ENCODE data around the gene ERCC1. TPM values are rescaled to one million over a fixed set of nuclear protein-coding genes. Genes with fewer than 3 reads are reported as not detected.

ERCC1 gene
- total RNA-seq, 2 experiments from 2014 or later = 32.5 to 32.6 TPM

- peaks cover 71% of the 10 kb centered on the region for H3K4me1 ChIP-seq (ENCODE audit: insufficient read depth, low read length)
Measured at GRCh38 chr19:45448425-45448756, 24.7 kb upstream of the ERCC1 start.

GRCh38 chr19:45446944-45447343, 23.2 kb upstream of the ERCC1 start:
- ATAC-seq (ENCODE audit: poor library complexity) = no peak
- no peaks in the 10 kb centered on the region for H3K9me3 ChIP-seq (ENCODE audit: control insufficient read depth in 1 of 2, insufficient read depth in 1 of 2, low read length in 2 of 2)
- POLR2A ChIA-PET = interaction anchor here (2.1 kb wide), 1 partner anchor 22 kb away, joined by 6 read pairs; the partner anchor contains the start of gene FOSB
- DNase-seq = peak in 1 of 14 experiments; percentile 37
- no peak overlapping the region for H3K4me3 Mint-ChIP-seq
- peaks cover 14% of the 10 kb centered on the region for H3K36me3 Mint-ChIP-seq (ENCODE audit: low read depth)
- H3K4me1 Mint-ChIP-seq (ENCODE audit: low read depth) = peaks cover 70% of the 10 kb centered on the region
- H3K9me3 Mint-ChIP-seq = no peaks in the 10 kb centered on the region
- peaks cover 3% of the 10 kb centered on the region for H3K36me3 ChIP-seq (ENCODE audit: insufficient read depth, low read length)
- peaks cover 79% of the 10 kb centered on the region for H3K4me1 ChIP-seq (ENCODE audit: insufficient read depth, low read length)
- TF ChIP-seq CTCF (IDR thresholded peaks at IDR 0.05) = no peak
- H3K27me3 Mint-ChIP-seq = no peaks in the 10 kb centered on the region
- no peaks in the 10 kb centered on the region for H3K27me3 ChIP-seq (ENCODE audit: control insufficient read depth in 1 of 2, insufficient read depth in 2 of 2, low read length in 2 of 2)
- intact Hi-C loops (cut with DNase I, micrococcal nuclease) = no loop called here
- no peak overlapping the region for H3K4me3 ChIP-seq (ENCODE audit: low read length)
- CTCF ChIA-PET = interaction anchor here (1.3 to 6.4 kb wide), 2 partner anchors 32 to 34 kb away, joined by 3 to 40 read pairs; no protein-coding TSS in a partner anchor
- no peak overlapping the region for H3K27ac ChIP-seq (ENCODE audit: low read depth in 1 of 2, low read length in 2 of 2)
- no peak overlapping the region for H3K27ac Mint-ChIP-seq

More at GRCh38 chr19:45448425-45448756, 24.7 kb upstream of the ERCC1 start:
- Histone ChIP-seq H3K27me3 (ENCODE audit: control insufficient read depth in 1 of 2, insufficient read depth in 2 of 2, low read length in 2 of 2) (no peaks in the 10 kb centered on the region), H3K27ac (ENCODE audit: low read depth in 1 of 2, low read length in 2 of 2) (peak overlapping the region in 1 of 2 donors; percentile 99), H3K9me3 (ENCODE audit: control insufficient read depth in 1 of 2, insufficient read depth in 1 of 2, low read length in 2 of 2) (no peaks in the 10 kb centered on the region), H3K4me3 (ENCODE audit: low read length) (no peak overlapping the region), H3K36me3 (ENCODE audit: insufficient read depth, low read length) (peaks cover 3% of the 10 kb centered on the region)
- DNase-seq = no peak
- H3K27ac Mint-ChIP-seq = peak overlapping the region; percentile 98
- no peak for ATAC-seq (ENCODE audit: poor library complexity)
- H3K27me3 Mint-ChIP-seq = no peaks in the 10 kb centered on the region
- H3K9me3 Mint-ChIP-seq = no peaks in the 10 kb centered on the region
- peaks cover 14% of the 10 kb centered on the region for H3K36me3 Mint-ChIP-seq (ENCODE audit: low read depth)
- peaks cover 64% of the 10 kb centered on the region for H3K4me1 Mint-ChIP-seq (ENCODE audit: low read depth)
- CTCF ChIA-PET = interaction anchor here (1.6 to 6.4 kb wide), 3 partner anchors 9 to 37 kb away, joined by 7 to 40 read pairs (median 35); no protein-coding TSS in a partner anchor
- peak overlapping the region; percentile 70 for H3K4me3 Mint-ChIP-seq
- TF ChIP-seq CTCF (IDR thresholded peaks at IDR 0.05) = no peak
- intact Hi-C loops (cut with DNase I, micrococcal nuclease) = no loop called here
- POLR2A ChIA-PET = interaction anchor here (2.5 kb wide), 1 partner anchor 8 kb away, joined by 13 read pairs; no protein-coding TSS in a partner anchor

GRCh38 chr19:45446295-45446694, 22.6 kb upstream of the ERCC1 start:
- H3K4me3 Mint-ChIP-seq = peak overlapping the region; percentile 78
- peaks cover 12% of the 10 kb centered on the region for H3K36me3 Mint-ChIP-seq (ENCODE audit: low read depth)
- no peaks in the 10 kb centered on the region for H3K27me3 Mint-ChIP-seq
- Histone ChIP-seq H3K9me3 (ENCODE audit: control insufficient read depth in 1 of 2, insufficient read depth in 1 of 2, low read length in 2 of 2) (no peaks in the 10 kb centered on the region), H3K4me3 (ENCODE audit: low read length) (no peak overlapping the region), H3K36me3 (ENCODE audit: insufficient read depth, low read length) (peaks cover 3% of the 10 kb centered on the region), H3K27me3 (ENCODE audit: control insufficient read depth in 1 of 2, insufficient read depth in 2 of 2, low read length in 2 of 2) (no peaks in the 10 kb centered on the region), H3K27ac (ENCODE audit: low read depth in 1 of 2, low read length in 2 of 2) (peak overlapping the region in 1 of 2 donors; percentile 9), H3K4me1 (ENCODE audit: insufficient read depth, low read length) (peaks cover 72% of the 10 kb centered on the region)
- no peaks in the 10 kb centered on the region for H3K9me3 Mint-ChIP-seq
- intact Hi-C loops (cut with DNase I, micrococcal nuclease) = no loop called here
- peak overlapping the region; percentile 31 for H3K27ac Mint-ChIP-seq
- peak; percentile 30 for TF ChIP-seq CTCF (IDR thresholded peaks at IDR 0.05)
- peaks cover 64% of the 10 kb centered on the region for H3K4me1 Mint-ChIP-seq (ENCODE audit: low read depth)
- peak in 4 of 14 experiments; percentile 34 to 74 (median 67) for DNase-seq
- POLR2A ChIA-PET = interaction anchor here (1.3 to 2.1 kb wide), 2 partner anchors 22 to 33 kb away, joined by 4 to 6 read pairs; partner anchors contain the start of gene FOSB
- ATAC-seq (ENCODE audit: poor library complexity) = no peak
- CTCF ChIA-PET = interaction anchor here (1.2 to 6.4 kb wide), 4 partner anchors 18 to 34 kb away, joined by 3 to 40 read pairs (median 6); no protein-coding TSS in a partner anchor

Data from CD4-positive, alpha-beta T cell (primary cell).